Measurements from ENCODE around the gene SLC24A1.
"Not testable (repeated sequence)": the region's sequence is repeated elsewhere in the genome, so short reads cannot be mapped to it uniquely, and the experiment has no call there.

SLC24A1 gene

DNA sequence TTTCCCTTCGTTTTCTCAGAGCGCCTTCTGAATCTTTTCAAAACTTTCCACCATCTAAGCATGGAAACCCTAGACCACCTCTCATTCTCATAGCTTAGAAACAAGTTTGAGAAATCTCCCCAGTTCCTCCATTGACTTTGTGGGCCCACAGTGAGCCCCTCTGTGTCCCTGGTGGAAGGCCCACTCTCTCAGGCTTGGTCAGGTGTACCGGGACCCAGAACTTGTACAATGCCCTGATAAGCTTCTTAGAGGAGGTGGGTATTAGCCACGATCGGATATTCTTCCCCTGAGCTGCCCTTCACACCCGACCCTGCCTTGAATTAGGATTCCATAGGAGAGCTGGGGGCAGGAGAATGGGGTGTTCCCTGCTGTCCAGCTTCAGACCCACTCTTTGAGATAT is at the start of gene SLC24A1:
TSS of gene SLC24A1 (plus strand) at position 301 of the 400 bp plus-strand sequence. CDS start 2,143 bp downstream, outside the sequence.
- DNase-seq, result no peak

GRCh38 chr15:65571971-65572370 is 49.8 kb upstream of the SLC24A1 start:
- no peak for DNase-seq

DNA sequence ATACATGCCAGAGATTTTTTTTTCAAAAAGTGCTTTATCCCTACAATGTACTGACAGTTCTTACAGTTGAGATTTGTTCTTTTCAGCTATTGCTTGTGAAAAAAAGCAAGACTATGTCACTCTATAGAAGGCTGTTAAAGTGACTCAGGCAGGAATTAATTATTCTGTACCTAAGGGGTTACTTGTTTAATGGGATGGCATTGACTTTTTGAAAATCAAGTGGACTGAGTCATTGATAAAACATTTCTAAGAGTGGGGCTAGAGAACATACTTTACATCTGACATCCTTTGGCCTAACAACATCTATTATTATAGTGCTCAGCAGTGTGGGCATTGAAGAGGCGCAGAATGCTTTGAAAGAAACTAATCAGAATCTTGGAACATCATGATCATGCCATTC is 45.1 kb upstream of the SLC24A1 start:
- DNase-seq, result no peak

GRCh38 chr15:65577129-65577996 is 44.4 kb upstream of the SLC24A1 start:
- no peak for DNase-seq

DNA sequence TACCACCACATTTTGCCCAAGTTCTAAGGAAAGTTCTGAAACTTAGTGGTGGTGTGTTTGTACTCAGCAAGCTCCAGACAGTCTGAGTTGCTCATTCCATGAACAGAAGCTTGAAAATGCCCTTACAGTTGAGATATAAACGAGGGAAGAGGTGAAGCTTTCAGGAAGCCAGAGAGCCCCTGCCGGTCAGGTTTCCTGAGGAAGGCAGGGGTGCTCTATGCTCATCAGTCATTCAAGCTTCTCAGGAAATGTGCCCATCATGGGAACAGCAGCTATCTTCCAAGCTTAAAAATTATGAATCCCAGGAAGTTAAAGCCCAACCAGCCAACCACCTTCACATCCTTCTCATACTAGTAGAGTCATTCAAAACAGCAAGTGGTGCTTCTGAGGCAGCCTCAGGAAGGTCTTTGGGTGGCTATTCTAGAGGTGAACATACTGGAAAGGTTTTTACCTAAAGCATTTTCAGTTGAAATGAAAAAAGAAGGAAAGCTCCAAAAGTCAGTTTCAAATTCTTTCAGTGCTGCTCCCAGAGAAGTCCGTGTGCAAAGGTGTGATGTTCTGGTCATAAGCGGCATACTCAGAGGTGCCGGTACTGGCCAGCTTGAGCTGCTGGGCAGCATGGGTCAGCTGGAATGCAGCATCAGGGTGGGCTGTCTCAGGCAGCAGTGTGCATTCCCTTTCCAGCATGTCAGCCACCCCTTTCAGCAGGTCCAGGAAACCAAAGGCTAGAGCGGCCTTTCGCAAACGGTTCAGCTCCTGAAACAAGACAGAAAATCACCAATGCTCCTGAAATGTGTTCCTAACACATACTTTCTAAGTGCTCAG is 42.6 kb upstream of the SLC24A1 start:
- DNase-seq, result no peak

- no peak for DNase-seq
Observed at GRCh38 chr15:65579762-65580161, 42.0 kb upstream of the SLC24A1 start.

DNA sequence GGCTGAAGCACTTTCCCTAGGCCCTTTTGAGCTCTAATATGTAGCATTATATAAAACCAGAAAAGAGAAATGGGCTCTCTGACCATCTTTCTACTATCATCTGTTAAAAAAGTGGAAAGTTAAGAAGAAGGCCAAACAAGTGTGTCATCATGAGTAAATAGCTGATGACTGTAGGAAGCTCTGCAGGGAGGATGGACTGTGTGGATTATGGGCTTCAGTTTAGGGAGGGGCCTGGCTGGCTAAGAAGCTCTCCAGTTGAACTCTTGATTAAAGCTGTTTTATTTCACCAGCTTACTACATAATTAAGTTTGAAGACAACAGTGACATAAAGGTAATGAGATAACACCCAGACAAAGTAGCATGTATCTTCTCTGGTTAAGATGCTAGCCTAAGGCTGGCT is 41.5 kb upstream of the SLC24A1 start:
- no peak for DNase-seq

GRCh38 chr15:65583701-65584100 is 38.0 kb upstream of the SLC24A1 start:
- DNase-seq, result no peak

DNA sequence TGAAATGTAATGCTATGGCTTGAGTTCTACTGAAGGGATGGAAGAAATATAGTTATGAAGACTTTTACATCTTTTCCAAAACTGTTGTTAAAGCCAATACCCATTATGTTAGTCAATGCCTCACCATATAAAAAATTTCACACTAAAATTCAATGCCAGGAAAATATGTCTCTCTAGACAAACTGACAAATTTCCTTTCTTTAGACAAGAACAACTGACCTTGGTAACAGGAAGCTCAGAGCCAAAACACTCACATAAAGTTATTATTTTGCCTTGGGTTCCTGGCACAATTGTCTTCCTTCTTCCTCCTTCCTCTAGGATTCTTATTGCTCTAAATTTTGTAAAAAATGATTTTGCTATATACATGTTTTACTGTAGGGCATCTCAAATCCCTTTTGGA is 37.5 kb upstream of the SLC24A1 start:
- DNase-seq, result no peak

DNA sequence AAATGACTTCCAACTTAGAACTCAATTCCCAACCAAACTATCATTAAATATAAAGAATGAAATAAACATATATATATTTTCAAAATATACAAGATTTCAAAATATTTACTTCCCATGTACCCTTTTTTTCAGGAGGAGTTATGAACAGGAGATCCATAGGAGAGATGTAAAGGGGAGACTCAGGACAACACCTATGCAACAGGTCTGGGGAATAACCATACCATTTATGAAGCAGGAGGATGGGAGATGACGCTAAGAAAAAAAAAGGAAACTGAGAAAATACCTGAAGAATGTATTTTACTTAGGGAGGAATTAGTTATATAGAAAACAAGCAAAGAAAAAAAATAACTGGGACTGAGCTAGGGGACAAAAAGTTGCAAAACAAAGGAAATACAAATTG is 34.6 kb upstream of the SLC24A1 start:
- DNase-seq, result no peak

GRCh38 chr15:65595960-65596359 is 25.8 kb upstream of the SLC24A1 start:
- DNase-seq, result no peak

DNA sequence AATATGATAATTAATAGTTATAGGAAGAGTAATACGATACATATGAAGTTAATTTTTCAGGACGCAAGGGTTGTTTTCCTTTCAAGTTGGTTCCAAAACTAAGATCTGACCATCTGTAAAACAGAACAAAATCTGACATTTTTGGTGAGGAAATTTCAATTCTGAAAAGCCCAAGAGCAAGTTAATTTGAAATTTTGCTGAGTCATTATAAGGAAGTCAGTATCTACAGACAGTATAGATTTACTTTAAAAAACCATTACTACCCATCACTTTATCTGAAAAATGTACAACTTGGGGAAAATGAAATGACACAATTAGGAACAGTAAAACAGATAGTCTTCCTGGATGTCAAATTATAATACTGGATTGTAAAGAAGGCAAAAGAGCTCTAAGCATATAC is 23.3 kb upstream of the SLC24A1 start:
- DNase-seq, result no peak

GRCh38 chr15:65599677-65600076 is 22.1 kb upstream of the SLC24A1 start:
- DNase-seq, result no peak

GRCh38 chr15:65603134-65603533 is 18.6 kb upstream of the SLC24A1 start:
- no peak for DNase-seq

DNA sequence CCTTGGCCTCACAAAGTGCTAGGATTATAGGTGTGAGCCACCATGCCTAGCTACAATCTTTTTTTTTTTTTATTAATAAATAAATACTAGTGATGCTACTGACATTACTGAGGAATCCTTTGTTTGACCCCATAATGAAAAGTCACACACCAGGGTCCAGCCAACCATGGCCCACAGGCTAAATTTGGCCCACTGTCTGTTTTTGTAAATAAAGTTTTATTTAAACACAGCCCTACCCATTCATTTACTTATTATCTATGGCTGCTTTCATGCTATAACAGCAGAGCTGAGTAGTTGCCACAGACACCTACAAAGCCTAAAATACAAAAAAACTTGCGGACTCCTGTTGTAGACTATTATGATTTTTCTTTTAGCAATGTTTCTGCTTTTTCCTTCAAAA is 18.2 kb upstream of the SLC24A1 start:
- DNase-seq, result no peak

GRCh38 chr15:65610871-65611718 is 10.6 kb upstream of the SLC24A1 start, which contains the start of gene INTS14:
Gene INTS14 (minus strand): TSS chr15:65611131. CDS start chr15:65607380, 3,751 bp downstream.
- peak; percentile 98 for DNase-seq

DNA sequence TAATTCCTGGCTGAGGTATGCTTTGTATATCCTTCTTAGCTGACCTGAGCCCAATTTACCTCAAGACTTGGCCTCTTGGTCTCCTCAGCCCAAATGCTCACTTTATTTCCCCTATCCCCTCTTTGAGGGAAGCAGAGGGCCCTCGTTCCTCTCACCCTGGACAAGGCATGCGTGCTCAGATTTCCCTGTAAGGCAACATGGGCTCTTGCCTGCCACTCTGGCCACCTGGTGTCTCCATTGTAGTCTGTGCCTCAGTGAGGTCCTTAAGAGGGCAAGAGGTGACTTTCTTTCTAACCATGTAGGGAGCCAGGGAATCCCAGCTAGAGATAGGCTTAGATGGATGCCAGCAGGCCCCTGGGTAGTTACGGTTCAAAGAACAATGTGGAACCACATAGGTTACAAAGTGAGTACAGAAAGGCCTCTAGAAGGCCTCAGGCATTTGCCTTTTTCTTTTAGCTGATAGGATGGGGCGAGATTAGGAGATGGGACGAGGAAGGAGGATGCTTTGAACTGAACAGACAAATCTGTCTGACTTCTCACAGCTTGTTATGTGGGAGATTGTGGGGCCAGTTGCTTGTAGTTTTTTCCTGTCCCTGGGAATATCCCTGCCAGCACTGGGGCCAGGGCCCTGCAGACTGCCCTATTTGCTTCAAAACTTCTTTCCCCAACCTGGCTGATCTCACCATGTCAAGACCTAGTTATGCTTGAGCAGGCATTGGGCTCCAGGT is 9.7 kb upstream of the SLC24A1 start:
- DNase-seq, result no peak

GRCh38 chr15:65612616-65612946 is 9.2 kb upstream of the SLC24A1 start:
- no peak for DNase-seq

DNA sequence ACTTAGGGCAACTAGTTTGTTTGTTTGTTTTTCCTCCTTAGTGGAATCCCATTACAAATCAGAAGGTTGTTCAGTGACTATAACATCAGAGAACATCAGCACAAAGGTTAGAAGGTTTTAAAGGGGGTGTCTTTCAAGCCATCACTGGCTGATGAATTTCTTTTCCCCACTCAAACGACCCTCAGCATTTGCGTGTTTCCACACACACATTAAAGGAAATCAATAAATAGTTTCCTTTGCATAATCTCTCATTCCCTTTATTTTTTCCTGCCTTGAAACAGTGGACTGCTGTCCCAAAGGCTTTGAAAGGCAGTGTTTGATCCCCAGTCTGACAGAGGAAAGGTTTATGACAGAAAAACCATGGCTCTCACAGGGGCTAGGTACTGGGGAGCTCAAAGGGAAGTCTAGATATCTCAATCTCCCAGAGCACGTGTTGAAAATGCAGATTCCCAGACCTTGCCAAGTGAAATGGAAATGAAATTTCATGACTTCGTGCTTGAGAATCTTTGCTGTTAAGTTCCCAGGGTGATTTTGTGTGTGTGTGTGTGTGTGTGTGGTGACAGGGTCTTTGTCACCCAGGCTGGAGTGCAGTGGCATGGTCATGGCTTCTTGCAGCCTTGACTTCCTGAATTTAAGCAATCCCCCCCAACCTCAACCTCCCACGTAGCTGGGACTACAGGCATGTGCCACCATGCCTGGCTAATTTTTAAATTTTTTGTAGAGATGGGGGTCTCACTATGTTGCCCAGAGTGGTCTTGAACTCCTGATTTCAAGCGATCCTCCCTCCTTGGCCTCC is 8.6 kb upstream of the SLC24A1 start:
- DNase-seq, result no peak

- DNase-seq, result not testable (repeated sequence)
Observed at GRCh38 chr15:65615887-65616286, 5.9 kb upstream of the SLC24A1 start.

DNA sequence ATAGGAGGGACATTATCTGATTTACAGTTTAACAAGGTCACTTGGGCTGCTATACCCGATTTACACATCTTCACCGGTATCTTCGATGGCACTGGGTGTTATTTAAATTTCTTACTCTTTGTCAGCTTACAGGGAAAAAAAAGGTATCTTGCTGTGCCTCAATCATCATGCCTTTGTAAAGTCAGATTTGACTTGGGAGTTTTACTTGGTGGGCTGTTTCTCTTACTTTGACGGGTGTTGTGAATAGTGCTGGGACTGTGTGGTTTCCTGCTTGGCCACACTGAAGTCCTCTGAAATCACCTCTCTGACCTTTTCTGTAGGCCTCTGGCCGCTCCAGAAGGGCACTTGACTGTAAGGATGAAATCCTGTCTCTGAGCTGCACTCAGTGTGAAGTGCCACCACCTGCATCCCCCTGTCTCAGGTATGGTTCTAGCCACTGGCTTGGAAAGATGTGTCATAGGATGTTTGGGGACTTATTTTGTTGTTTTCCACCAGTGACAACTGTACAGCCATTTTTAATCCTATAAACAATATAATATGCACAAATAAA is 3.1 kb upstream of the SLC24A1 start:
- no peak for DNase-seq

All from SHP77 treated with DMSO at 0.1 percent for 48 hours (cell line).